Adrenal gland (tissue), 12 donors: ENCODE measurements around the gene NPC2. TPM values are rescaled to one million over a fixed set of nuclear protein-coding genes. Genes with fewer than 3 reads are reported as not detected.

Experiments used
- DNase-seq, 7 donors: peaks; one replicate each; pipeline ENCODE4 v3.0.0-alpha.2; 2019 to 2020
- H3K27ac ChIP-seq, 5 donors: fragments of 200-600 bp; sonication (generic) in 4 of 5; 1 replicate in 3 of 5; 2 replicates in 2 of 5; pipeline versions ENCODE4 v1.5.1 to v1.8.0; 2016 to 2020; ENCODE audit warnings: mild to moderate bottlenecking in 1 of 5
- H3K27me3 ChIP-seq: fragments of 200-600 bp; 2 replicates; pipeline ENCODE4 v1.8.0; 2021
- H3K36me3 ChIP-seq, 2 donors: fragments of 200-600 bp; replicated peaks in 1 of 2; 1 replicate in 1 of 2; 2 replicates in 1 of 2; pipeline versions ENCODE4 v1.5.1 to v1.8.0; 2018 to 2022
- H3K4me1 ChIP-seq, 2 donors: fragments of 200-600 bp; replicated peaks in 1 of 2; 1 replicate in 1 of 2; 2 replicates in 1 of 2; pipeline versions ENCODE4 v1.5.1 to v1.8.0; 2018 to 2021
- H3K4me3 ChIP-seq, 4 donors: fragments of 200-600 bp; sonication (generic) in 3 of 4; one replicate each; pipeline ENCODE4 v1.5.1; 2016 to 2018
- H3K9me3 ChIP-seq, 3 donors: fragments of 200-600 bp; sonication (generic) in 1 of 3; replicated peaks in 1 of 3; 1 replicate in 2 of 3; 2 replicates in 1 of 3; pipeline versions ENCODE4 v1.5.1 to v1.8.0; 2016 to 2021
- CTCF ChIP-seq, 6 experiments: fragments of 450-650 bp in 4 of 6; fragments of 200-600 bp in 2 of 6; sonication (generic) in 1 of 6; IDR thresholded peaks; 1 replicate in 5 of 6; 2 replicates in 1 of 6; pipeline versions ENCODE4 v1.5.1 to v1.8.0; 2016 to 2021; ENCODE audit warnings: antibody characterized with exemption in 6 of 6, mild to moderate bottlenecking in 2 of 6, moderate library complexity in 1 of 6
- POLR2A ChIP-seq, 2 donors: fragments of 450-650 bp; IDR thresholded peaks; one replicate each; pipeline ENCODE4 v1.6.1; 2017; ENCODE audit warnings: antibody characterized with exemption in 2 of 2, mild to moderate bottlenecking in 2 of 2, moderate library complexity in 1 of 2
- WGBS, 4 donors: extraction: QIAGEN DNeasy Blood & Tissue Kit in 2 of 4; methylation state at CpG; one replicate each; pipeline versions ENCODE4 v1.1.5 to v1.1.7; 2013 to 2017; 5-methylcytosine and 5-hydroxymethylcytosine counted together
- intact Hi-C, 2 donors: fragments of 100-400 bp; cut with DNase I; formaldehyde crosslinking; loops; one replicate each; pipeline versions ENCODE4 v1.14.1 to v1.15.0; 2022 to 2023
- polyA plus RNA-seq, 3 donors: library from polyadenylated mRNA; stranded (reverse); fragments of 200-250 nt in 2 of 3; fragments of 350-450 nt in 1 of 3; fragmentation: Illumina TruSeq in 1 of 3; extraction: RNeasy Lipid Tissue Mini Kit (QIAGEN cat#74804) in 1 of 3; gene quantifications; one replicate each; pipeline ENCODE4 v1.2.3, GENCODE V29; 2013 to 2014
- total RNA-seq, 9 donors: library from RNA; depleted of rRNA in 4 of 9; stranded (reverse); fragments of >200 nt in 4 of 9; fragments of 120-200 nt in 1 of 9; fragmentation: NEBNext Ultra II Directional in 1 of 9; extraction: Animal tissue kit (Norgen Biotek cat#: 25700) in 1 of 9; gene quantifications; one replicate each; pipeline versions ENCODE4 v1.1.0 to v1.2.4, GENCODE V29; 2013 to 2023
- donor health status: healthy with polysubstance abuse.
- donor health status: Bipolar disorder and iron deficiency.
- donor health status: DM: yes; HTN: yes; CAD: no.
- donor health status: DM: no; HTN: no; CAD: no.
- donor health status: DM: no; HTN: no; CAD: no.
- donor health status: DM: yes; HTN: yes; CAD: no.

NPC2 gene
- total and polyA plus RNA-seq, 12 donors: 140 to 1,243 (median 299) TPM

- no peak for DNase-seq
- TF ChIP-seq POLR2A (IDR thresholded peaks at IDR 0.05): no peak
- no peak for TF ChIP-seq CTCF (IDR thresholded peaks at IDR 0.05)
- Histone ChIP-seq H3K4me3 (no peak overlapping the region), H3K27me3 (no peaks in the 10 kb centered on the region), H3K9me3 (no peaks in the 10 kb centered on the region), H3K36me3 (no peaks in the 10 kb centered on the region), H3K27ac (no peak overlapping the region), H3K4me1 (peaks cover 9% of the 10 kb centered on the region in 2 donors)
- WGBS, 4 donors: 87 to 95% (median 92%) methylated on average over 7 to 14 of the region's 14 CpGs
- intact Hi-C loops: no loop called here
These were observed 35.3 kb upstream of the NPC2 start for GRCh38 chr14:74528406-74528805.

GRCh38 chr14:74527736-74528280, 34.7 kb upstream of the NPC2 start:
- Histone ChIP-seq H3K36me3 (no peaks in the 10 kb centered on the region), H3K27me3 (no peaks in the 10 kb centered on the region), H3K27ac (no peak overlapping the region), H3K4me1 (peaks cover 9% of the 10 kb centered on the region in 2 donors), H3K4me3 (no peak overlapping the region), H3K9me3 (no peaks in the 10 kb centered on the region)
- intact Hi-C loops: no loop called here
- TF ChIP-seq POLR2A (IDR thresholded peaks at IDR 0.05) (no peak), CTCF (IDR thresholded peaks at IDR 0.05) (no peak)
- DNase-seq: no peak
- WGBS, 4 donors: 48 to 77% (median 74%) methylated on average over 6 to 10 of the region's 10 CpGs

- intact Hi-C loops: no loop called here
- no peaks in the 10 kb centered on the region for H3K36me3 ChIP-seq
- H3K9me3 ChIP-seq: no peaks in the 10 kb centered on the region
- 81 to 93% (median 87%) methylated on average over 9 to 10 of the region's 10 CpGs for WGBS, 4 donors
- DNase-seq: no peak
- peaks cover 9% of the 10 kb centered on the region in 2 donors for H3K4me1 ChIP-seq
- H3K4me3 ChIP-seq: no peak overlapping the region
- no peak overlapping the region for H3K27ac ChIP-seq
- H3K27me3 ChIP-seq: no peaks in the 10 kb centered on the region
- TF ChIP-seq POLR2A (IDR thresholded peaks at IDR 0.05): no peak
- no peak for TF ChIP-seq CTCF (IDR thresholded peaks at IDR 0.05)
These were observed 33.9 kb upstream of the NPC2 start for GRCh38 chr14:74526854-74527585.

GRCh38 chr14:74525361-74525851, 32.3 kb upstream of the NPC2 start:
- no peak for TF ChIP-seq POLR2A (IDR thresholded peaks at IDR 0.05)
- TF ChIP-seq CTCF (IDR thresholded peaks at IDR 0.05): no peak
- no peak overlapping the region for H3K27ac ChIP-seq
- intact Hi-C loops: no loop called here
- 49 to 54% (median 53%) methylated on average over 4 of the region's 4 CpGs for WGBS, 4 donors
- H3K9me3 ChIP-seq: no peaks in the 10 kb centered on the region
- no peaks in the 10 kb centered on the region for H3K27me3 ChIP-seq
- H3K4me1 ChIP-seq: peaks cover 9% of the 10 kb centered on the region in 2 donors
- no peaks in the 10 kb centered on the region for H3K36me3 ChIP-seq
- H3K4me3 ChIP-seq: no peak overlapping the region
- peak in 1 of 7 donors; percentile 38 for DNase-seq
